Activated CD4-positive, CD25-positive, alpha-beta regulatory T cell treated with anti-CD3 and anti-CD28 coated beads, Interleukin-2, amount 50 U/mL, for 16 hours (primary cell): ENCODE measurements around the gene SOWAHC.

Experiments
- DNase-seq: peaks from one replicate; pipeline ENCODE4 v3.0.0-alpha.2; 2020; ENCODE audit warnings: low read depth, low spot score

SOWAHC gene

DNA sequence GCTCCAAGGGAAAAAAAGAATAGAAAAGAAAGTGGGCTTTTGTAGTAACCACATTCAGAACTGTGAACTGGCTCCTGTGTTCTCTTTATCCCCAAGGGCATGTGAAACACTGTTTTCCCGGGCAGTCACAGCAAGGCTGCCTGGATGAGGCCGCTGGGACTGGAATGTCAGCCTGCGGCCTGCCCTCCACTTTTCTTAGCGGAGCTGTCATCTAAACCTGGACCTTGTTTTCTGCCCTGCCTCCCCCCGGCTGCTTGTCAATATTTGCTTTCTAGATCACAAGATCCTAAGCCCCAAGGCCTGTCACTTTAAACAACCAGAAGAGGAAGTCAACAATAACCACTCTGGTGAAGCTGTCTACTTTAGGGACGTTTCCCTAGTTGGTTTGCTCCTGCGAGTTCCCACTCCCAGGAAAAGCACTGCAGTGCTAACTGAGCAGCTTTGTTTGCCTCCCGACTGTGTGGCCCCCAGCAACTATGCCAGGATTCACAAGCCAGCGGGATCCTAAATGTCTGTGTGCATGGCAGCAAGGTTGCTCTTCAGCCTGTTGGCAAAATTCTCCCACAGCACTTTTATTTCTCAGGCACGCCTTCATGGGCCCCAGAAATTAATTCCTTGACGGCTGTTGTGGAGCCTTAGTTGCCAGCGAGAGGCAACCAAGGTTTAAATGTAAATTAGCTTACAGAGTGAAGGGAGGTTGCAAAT lies 30.6 kb downstream of the SOWAHC start:
- DNase-seq, result no peak

GRCh38 chr2:109645412-109646184 lies 31.4 kb downstream of the SOWAHC start:
- DNase-seq, result no peak

DNA sequence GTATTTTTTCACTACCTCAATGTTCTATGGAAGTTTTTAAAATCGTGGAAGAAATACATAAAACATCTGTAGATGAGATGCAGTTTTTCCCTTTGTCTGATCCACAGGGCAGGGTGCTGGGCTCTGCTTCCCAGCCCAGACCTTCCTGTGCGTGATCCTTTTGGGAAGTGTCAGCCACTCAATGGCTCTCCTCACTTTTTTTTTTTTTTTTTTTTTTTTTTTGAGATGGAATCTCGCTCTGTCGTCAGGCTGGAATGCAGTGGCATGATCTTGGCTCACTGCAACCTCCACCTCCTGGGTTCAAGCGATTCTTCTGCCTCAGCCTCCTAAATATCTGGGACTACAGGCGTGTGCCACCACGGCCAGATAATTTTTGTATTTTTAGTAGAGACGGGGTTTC lies 32.8 kb downstream of the SOWAHC start:
- no peak for DNase-seq

- no peak for DNase-seq
Measured at GRCh38 chr2:109647636-109648035, 33.5 kb downstream of the SOWAHC start.

DNA sequence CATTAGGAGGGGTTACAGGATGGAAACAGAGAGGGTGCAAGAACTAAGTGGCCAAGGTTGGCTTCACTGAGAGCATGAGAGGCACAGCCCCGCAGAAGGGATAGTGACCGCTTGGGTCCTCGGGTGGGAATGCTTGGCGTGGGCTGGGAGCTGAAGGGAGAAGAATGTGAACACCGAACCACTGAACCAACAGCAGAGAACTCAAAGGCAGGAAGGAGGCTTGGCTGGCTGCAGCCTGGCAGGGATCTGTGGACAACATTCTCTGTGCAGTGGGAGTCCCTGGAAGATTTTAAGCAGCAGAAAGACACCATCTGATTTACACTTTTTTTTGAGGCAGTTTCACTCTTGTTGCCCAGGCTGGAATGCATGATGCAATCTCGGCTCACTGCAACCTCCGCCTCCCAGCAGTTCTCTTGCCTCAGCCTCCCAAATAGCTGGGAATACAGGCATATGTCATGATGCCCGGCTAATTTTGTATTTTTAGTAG lies 33.9 kb downstream of the SOWAHC start:
- DNase-seq, result no peak

- no peak for DNase-seq
Measured at GRCh38 chr2:109649736-109650695, 35.9 kb downstream of the SOWAHC start.

DNA sequence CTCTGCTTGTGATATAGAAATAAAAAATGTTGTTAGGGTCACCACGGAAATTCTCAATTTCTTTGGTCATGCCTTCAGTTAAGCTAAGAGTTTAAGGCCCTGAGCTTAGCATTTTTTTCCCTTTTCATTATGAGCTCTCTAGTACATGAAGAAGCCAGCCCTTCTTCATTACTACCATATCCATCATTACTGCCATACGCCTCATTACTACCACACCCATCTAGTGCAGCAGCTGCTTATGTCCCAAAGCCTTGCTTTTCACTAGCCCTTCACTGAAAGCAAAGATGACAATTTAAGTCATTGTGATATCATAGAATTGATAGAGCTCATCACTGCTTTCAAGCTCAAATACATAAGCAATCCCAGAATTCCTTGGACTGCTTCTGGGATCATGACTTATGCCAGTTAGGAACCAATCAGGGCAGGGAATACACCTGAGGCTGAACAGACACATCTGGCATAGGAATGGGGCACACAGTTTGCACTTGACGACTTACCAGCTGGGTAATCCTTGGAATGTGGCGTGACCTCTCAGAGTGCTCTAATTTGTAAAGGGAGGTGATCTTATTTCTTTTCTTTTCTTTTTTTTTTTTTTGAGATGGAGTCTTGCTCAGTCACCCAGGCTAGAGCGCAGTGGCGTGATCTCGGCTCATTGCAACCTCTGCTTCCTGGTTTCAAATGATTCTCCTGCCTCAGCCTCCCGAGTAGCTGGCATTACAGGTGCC lies 40.3 kb downstream of the SOWAHC start:
- DNase-seq, result no peak

- no peak for DNase-seq
Measured at GRCh38 chr2:109655287-109655686, 41.1 kb downstream of the SOWAHC start.

DNA sequence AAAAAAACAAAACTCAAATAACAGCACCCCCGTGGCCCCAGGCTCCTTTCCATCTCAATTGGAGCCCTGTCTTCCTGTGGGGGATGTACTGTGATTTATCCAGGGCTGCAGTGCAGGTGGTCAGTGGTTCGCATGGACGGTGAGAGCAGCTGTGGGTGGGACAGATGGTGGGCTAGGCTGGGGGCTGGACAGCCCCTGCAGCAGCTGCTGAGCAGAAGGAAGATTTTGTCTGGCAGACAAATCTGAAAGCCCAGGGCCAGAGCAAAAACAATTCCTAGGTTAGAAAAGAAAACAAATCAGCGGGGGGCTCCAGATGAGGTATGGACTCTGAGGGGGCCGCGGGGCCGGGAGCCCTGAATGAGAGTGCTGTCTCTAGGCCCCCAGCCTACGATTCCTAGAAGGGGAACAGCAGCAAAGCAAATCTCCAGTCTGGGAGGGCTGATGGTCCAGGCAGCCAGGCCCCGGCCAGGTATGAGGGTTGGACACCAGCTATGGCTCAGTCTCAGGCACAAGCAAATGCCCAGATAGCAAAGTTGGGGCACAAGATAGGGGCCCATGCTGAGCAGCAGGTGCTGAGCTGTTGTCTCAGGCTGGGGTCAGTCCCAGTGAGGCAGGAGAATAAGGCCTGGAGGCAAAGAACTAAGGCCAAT lies 45.4 kb downstream of the SOWAHC start:
- DNase-seq, result no peak

- DNase-seq, result no peak
Measured at GRCh38 chr2:109660046-109660860, 46.1 kb downstream of the SOWAHC start.

DNA sequence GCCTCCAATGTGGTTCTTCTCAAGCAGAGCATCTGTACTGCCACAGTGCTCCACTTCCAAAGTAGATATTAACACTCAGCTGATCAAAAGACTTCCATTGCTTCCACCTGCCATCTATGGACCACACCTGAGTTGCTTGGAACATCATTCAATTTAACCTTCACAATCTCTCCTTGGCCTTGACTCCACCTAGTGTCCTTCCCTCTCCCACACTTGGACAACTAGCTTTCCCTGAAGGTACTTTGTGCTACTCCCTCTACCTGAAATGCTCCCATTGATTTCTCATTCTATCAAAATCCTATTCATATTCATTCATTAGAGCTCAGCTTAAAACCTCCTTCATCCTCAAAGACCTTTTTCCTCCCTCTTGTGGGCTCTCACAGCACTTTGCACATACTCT lies 48.7 kb downstream of the SOWAHC start:
- DNase-seq, result no peak

DNA sequence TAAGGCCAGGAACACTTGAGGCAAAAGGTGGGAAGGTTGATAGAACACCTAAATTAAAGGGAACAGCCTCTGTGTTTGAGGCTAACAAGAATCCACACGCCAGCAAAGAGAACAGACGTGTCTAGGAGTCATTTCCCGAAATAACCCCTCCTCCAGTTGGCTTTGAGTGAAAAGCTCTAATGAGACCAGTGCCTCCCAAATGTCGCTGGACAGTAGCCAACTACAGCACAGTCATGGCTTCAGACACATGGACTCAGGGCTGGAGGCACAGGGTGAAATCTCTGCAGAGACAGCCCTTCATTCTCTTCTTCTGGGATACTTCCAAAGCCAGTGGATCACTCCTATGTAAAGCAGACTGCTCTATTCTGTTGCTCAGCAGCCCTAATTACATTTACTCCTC lies 49.6 kb downstream of the SOWAHC start:
- DNase-seq, result no peak

- no peak for DNase-seq
Measured at GRCh38 chr2:109666466-109666865, 52.3 kb downstream of the SOWAHC start.
